Kidney (tissue), 14 donors: Measurements from ENCODE around the gene FRYL. TPM values are rescaled to one million over a fixed set of nuclear protein-coding genes. Genes with fewer than 3 reads are reported as not detected.

Experiments used
- DNase-seq, 5 donors: peaks; one replicate each; pipeline ENCODE4 v3.0.0-alpha.2; 2013 to 2020
- FAIRE-seq: peaks from 2 replicates; lab custom pipeline; 2012; peaks lifted over from hg19 to GRCh38; lab: Jason Lieb, UNC
- H3K27ac ChIP-seq, 2 donors: one replicate each; pipeline ENCODE4 v1.7.0; 2013; ENCODE audit warnings: low read depth in 2 of 2, low read length in 2 of 2, inconsistent platforms in 1 of 2
- H3K27me3 ChIP-seq: one replicate; pipeline ENCODE4 v1.7.1; 2013; ENCODE audit warnings: low read length, inconsistent platforms; ENCODE audit not compliant: control insufficient read depth, insufficient read depth
- H3K36me3 ChIP-seq, 3 donors: one replicate each; pipeline versions ENCODE4 v1.7.0 to v1.7.1; 2013; ENCODE audit warnings: low read length in 3 of 3, control low read depth in 1 of 3, inconsistent platforms in 1 of 3; ENCODE audit not compliant: insufficient read depth in 3 of 3, control insufficient read depth in 2 of 3
- H3K4me1 ChIP-seq, 3 donors: one replicate each; pipeline versions ENCODE4 v1.7.0 to v1.7.1; 2013; ENCODE audit warnings: low read length in 3 of 3, inconsistent platforms in 1 of 3, low read depth in 1 of 3; ENCODE audit not compliant: control insufficient read depth in 2 of 3, insufficient read depth in 2 of 3
- H3K4me3 ChIP-seq, 3 donors: one replicate each; pipeline versions ENCODE4 v1.7.0 to v1.8.1; 2013; ENCODE audit warnings: low read length in 3 of 3, control low read depth in 1 of 3, inconsistent platforms in 1 of 3
- H3K9ac ChIP-seq, 3 donors: one replicate each; pipeline versions ENCODE4 v1.7.0 to v1.7.1; 2013; ENCODE audit warnings: low read length in 3 of 3, control low read depth in 1 of 3, inconsistent platforms in 1 of 3
- H3K9me3 ChIP-seq, 3 donors: one replicate each; pipeline versions ENCODE4 v1.7.0 to v1.7.1; 2013; ENCODE audit warnings: low read length in 3 of 3, control low read depth in 1 of 3, inconsistent platforms in 1 of 3; ENCODE audit not compliant: control insufficient read depth in 2 of 3, insufficient read depth in 1 of 3
- intact Hi-C: fragments of 100-400 bp; cut with DNase I; formaldehyde crosslinking; loops from one replicate; pipeline ENCODE4 v1.11.1; 2022
- polyA plus RNA-seq: library from polyadenylated mRNA; stranded (reverse); fragments of 350-450 nt; fragmentation: Illumina TruSeq; extraction: RNeasy Lipid Tissue Mini Kit (QIAGEN cat#74804); gene quantifications from one replicate; pipeline ENCODE4 v1.2.3, GENCODE V29; 2014; ENCODE audit warnings: low read depth, low replicate concordance; ENCODE audit not compliant: insufficient read depth
- total RNA-seq: library from RNA; stranded (reverse); fragmentation: NEBNext Ultra II Directional; extraction: Animal tissue kit (Norgen Biotek cat#: 25700); gene quantifications from one replicate; pipeline ENCODE4 v1.2.1, GENCODE V29; 2021
- TF ChIP-seq, protein P1 (sequence below): IDR thresholded peaks from 3 replicates; pipeline ENCODE4 v1.5.1; 2012; ENCODE audit warnings: mild to moderate bottlenecking, moderate library complexity, borderline replicate concordance; ENCODE audit not compliant: insufficient read depth; ENCODE audit errors: extremely low read depth
- donor health status: control.
- donor health status: control.
- donor health status: control.
- donor health status: control.
- donor health status: control.
- donor health status: DM: yes; HTN: yes; CAD: no.
- donor health status: Normal renal cell carcinoma (clear cell type).

The FRYL gene
- total and polyA plus RNA-seq, 2 donors from 2014 or later, result 11.6 to 78.9 TPM

DNA sequence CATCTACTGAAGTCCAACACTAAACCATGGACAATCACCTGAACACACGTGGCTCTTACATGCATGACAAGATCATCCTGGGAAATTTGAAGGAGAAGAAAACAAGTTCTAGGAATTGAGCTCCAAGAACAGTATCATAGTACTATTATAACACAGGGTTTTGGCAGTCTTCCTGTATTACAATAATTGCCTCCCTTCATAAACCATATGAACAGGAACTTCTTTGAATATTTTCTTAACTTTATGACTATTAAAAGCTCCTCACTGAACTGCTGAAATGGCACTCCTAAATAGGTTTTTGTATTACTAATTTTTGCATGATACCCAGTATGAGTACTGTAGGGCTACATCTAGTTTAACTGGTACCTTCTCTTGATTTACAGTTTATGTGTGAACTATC lies 160.0 kb downstream of the FRYL start:
- intact Hi-C loops, result no loop called here
- peaks cover 0 to 2% (median 2%) of the 10 kb centered on the region in 3 donors for H3K36me3 ChIP-seq
- no peaks in the 10 kb centered on the region for H3K9me3 ChIP-seq
- TF ChIP-seq, protein P1, sequence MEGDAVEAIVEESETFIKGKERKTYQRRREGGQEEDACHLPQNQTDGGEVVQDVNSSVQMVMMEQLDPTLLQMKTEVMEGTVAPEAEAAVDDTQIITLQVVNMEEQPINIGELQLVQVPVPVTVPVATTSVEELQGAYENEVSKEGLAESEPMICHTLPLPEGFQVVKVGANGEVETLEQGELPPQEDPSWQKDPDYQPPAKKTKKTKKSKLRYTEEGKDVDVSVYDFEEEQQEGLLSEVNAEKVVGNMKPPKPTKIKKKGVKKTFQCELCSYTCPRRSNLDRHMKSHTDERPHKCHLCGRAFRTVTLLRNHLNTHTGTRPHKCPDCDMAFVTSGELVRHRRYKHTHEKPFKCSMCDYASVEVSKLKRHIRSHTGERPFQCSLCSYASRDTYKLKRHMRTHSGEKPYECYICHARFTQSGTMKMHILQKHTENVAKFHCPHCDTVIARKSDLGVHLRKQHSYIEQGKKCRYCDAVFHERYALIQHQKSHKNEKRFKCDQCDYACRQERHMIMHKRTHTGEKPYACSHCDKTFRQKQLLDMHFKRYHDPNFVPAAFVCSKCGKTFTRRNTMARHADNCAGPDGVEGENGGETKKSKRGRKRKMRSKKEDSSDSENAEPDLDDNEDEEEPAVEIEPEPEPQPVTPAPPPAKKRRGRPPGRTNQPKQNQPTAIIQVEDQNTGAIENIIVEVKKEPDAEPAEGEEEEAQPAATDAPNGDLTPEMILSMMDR, result no peak
- DNase-seq, result no peak
- no peaks in the 10 kb centered on the region for H3K27me3 ChIP-seq
- H3K4me3 ChIP-seq, result no peak overlapping the region
- H3K9ac ChIP-seq, result no peak overlapping the region
- peaks cover 0 to 15% (median 0%) of the 10 kb centered on the region in 3 donors for H3K4me1 ChIP-seq
- no peak overlapping the region for H3K27ac ChIP-seq
- no peak for FAIRE-seq

DNA sequence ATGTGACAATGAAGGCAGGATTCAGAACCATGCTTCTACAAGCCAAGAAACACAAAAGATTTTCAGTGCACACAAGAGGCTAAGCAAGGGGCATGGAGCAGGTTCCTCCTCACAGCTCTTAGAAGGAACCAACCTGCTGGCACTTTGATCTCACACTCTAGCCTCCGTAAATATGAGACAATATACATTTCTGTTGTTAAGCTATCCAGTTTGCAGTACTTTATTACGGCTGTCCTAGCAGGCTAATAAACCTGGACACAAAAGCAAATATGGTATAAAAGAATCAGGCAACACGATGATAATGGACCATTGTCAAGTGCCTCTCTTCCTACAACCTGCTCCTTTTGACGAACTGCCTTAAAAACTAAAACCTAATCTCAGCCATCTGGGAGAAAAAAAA lies 175.6 kb downstream of the FRYL start:
- intact Hi-C loops, result no loop called here
- Histone ChIP-seq H3K9ac (no peak overlapping the region), H3K4me3 (no peak overlapping the region), H3K27ac (no peak overlapping the region), H3K27me3 (no peaks in the 10 kb centered on the region), H3K36me3 (no peaks in the 10 kb centered on the region), H3K9me3 (no peaks in the 10 kb centered on the region), H3K4me1 (peaks cover 0 to 3% (median 0%) of the 10 kb centered on the region in 3 donors)
- no peak for FAIRE-seq
- no peak for DNase-seq
- TF ChIP-seq, protein P1, result no peak

DNA sequence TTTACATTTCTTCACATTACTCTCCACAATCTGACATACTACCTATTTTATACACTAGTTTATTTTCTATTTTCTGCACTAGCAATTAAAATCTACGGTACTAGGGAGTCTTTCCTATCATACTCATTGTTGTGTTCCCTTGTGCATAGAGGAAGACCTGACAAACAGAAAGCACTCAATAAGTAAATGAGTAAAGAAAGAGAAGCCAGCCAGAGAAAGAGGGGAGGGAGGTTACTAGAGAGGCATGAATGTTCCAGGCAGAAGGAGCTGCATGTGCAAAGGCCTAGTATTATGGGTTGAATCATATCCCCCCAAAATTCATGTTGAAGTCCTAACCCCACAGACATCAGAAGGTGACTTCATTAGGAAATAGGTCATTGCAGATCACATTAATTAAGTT lies 176.0 kb downstream of the FRYL start:
- Histone ChIP-seq H3K27ac (no peak overlapping the region), H3K9me3 (no peaks in the 10 kb centered on the region), H3K36me3 (no peaks in the 10 kb centered on the region), H3K27me3 (no peaks in the 10 kb centered on the region), H3K4me3 (no peak overlapping the region), H3K9ac (no peak overlapping the region), H3K4me1 (peaks cover 0 to 3% (median 0%) of the 10 kb centered on the region in 3 donors)
- FAIRE-seq (no peak), DNase-seq (no peak)
- TF ChIP-seq, protein P1, result no peak
- intact Hi-C loops, result no loop called here

DNA sequence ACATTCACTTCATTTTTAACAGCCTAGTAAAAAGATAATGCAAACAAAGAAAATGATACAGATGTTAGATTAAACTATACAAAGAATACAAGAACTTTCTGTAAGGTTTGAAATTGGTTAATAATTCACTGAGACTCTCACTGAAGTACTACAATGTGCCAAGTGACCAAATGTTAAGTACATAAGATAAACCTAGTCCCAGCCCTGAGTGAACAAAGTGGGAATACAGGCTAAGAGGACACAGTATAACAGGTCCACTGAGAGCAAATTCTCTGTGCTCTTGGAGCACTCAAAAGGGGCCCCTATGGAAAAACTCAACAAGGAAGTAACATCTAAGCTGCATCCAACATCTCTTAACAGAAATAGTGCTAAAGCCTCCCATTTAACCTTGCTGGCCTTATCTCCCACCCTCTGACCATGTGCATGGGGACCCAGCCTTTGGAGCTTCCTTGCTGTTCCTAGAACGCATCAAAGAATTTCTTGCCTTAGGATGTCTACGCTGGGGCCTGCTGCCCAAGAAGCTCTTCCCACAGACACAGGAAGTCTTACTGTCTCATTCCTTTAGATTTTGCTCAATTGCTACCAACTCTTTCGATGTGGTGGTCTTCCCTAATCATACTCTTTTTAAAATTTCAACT lies 176.6 kb downstream of the FRYL start:
- H3K4me1 ChIP-seq, result peaks cover 0 to 3% (median 0%) of the 10 kb centered on the region in 3 donors
- no peaks in the 10 kb centered on the region for H3K27me3 ChIP-seq
- DNase-seq (peak in 1 of 5 donors; percentile 11), FAIRE-seq (no peak)
- TF ChIP-seq, protein P1, result no peak
- H3K36me3 ChIP-seq, result no peaks in the 10 kb centered on the region
- H3K9me3 ChIP-seq, result no peaks in the 10 kb centered on the region
- no peak overlapping the region for H3K9ac ChIP-seq
- no peak overlapping the region for H3K27ac ChIP-seq
- no peak overlapping the region for H3K4me3 ChIP-seq
- intact Hi-C loops, result no loop called here
